Measurements from ENCODE around the gene STX11. TPM values are rescaled to one million over a fixed set of nuclear protein-coding genes. Genes with fewer than 3 reads are reported as not detected.
"Not testable (repeated sequence)": the region's sequence is repeated elsewhere in the genome, so short reads cannot be mapped to it uniquely, and the experiment has no call there.

Gene STX11
- total RNA-seq (2014; rRNA removed; shearing (Covaris generic)) = 4.6 and 6.3 TPM in 2 replicates

GRCh38 chr6:144149894-144150709 lies at the start of gene STX11:
Gene STX11, plus strand, starts transcription at chr6:144150517. Its CDS starts 36,111 bp downstream, at chr6:144186628.
- peak; percentile 85 for DNase-seq (ENCODE audit: low read depth)

- DNase-seq (ENCODE audit: low read depth) = no peak
Observed at GRCh38 chr6:144103026-144103563, 47.2 kb upstream of the STX11 start.

GRCh38 chr6:144104488-144104887 lies 45.8 kb upstream of the STX11 start:
- no peak for DNase-seq (ENCODE audit: low read depth)

- DNase-seq (ENCODE audit: low read depth) = peak; percentile 66
Observed at GRCh38 chr6:144104898-144105487, 45.3 kb upstream of the STX11 start.

DNA sequence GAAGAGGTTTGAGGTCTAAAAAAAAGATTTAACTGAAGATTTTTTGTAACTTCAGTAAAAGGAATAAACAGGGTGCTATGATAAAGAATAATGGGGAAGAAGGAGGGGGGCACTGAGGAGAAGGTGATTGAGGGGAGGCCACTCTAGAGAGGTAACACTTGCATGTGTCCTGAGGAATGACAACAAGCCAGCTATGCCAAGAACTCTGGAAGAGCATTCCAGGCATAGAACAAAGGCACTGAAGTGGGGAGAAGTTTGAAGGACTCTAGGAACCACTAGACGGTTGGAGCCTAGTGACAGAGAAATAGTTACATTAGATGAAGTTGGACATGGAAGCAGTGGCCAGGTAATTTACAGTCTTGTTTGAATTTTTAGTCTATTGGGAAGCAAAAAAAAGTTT lies 44.1 kb upstream of the STX11 start:
- DNase-seq (ENCODE audit: low read depth) = no peak

- DNase-seq (ENCODE audit: low read depth) = no peak
Observed at GRCh38 chr6:144110210-144110609, 40.1 kb upstream of the STX11 start.

GRCh38 chr6:144113366-144113765 lies 37.0 kb upstream of the STX11 start:
- no peak for DNase-seq (ENCODE audit: low read depth)

GRCh38 chr6:144115219-144115618 lies 35.1 kb upstream of the STX11 start:
- no peak for DNase-seq (ENCODE audit: low read depth)

DNA sequence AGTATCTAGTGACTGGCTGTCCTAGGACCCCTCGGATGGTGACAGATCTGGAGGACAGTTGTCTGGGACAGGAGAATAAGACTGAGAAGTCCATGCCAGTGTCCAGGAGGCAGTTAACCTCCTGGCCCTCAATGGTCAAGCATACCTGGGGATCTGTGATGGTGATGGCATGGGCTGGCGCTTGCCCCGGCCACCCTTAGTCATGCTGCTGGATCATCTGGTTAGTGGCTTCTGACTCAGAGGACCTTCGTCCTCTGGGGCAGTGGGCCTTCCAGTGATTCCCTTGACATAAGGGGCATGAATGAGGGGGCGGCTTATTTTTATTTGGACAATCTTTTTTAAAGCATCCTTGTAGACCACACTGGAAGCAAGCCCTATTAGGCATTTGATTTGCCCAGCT lies 30.9 kb upstream of the STX11 start:
- DNase-seq (ENCODE audit: low read depth) = no peak

DNA sequence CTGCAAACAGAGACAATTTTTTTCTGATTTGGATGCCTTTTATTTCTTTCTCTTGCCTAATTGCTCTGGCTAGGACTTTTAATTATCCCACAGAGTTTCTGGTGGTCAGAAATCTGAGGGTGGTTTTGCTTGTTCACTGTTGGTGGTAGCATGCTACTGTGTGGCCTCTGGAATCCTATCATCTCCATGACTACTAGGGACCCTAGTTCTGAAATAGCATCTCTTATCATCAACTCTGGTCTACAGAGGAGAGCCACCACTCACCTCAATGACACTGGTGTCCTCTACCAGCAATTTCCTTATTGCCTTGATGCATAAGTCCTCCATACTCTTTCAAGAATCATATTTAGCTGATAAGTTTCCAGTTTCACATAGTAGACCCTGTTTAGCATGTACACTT lies 27.5 kb upstream of the STX11 start:
- DNase-seq (ENCODE audit: low read depth) = no peak

DNA sequence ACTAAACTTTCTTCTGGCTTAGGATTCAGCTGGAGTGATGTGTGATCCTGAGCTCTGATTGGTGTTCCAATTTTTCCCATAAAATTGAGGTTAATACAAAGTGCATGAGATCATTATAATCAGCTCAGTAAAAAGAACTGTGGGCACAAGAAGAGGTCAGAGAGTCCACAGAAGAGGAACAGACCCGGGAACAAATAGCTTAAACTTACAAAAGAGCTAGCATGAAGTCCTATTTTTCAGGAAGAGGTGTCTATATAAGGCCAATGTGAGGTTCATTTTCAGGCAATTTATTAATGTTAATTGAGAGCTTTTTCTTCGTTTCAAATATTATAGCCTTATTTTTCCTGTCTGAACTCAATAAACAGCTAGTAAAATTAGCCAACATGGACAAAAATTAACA lies 26.9 kb upstream of the STX11 start:
- DNase-seq (ENCODE audit: low read depth) = no peak

DNA sequence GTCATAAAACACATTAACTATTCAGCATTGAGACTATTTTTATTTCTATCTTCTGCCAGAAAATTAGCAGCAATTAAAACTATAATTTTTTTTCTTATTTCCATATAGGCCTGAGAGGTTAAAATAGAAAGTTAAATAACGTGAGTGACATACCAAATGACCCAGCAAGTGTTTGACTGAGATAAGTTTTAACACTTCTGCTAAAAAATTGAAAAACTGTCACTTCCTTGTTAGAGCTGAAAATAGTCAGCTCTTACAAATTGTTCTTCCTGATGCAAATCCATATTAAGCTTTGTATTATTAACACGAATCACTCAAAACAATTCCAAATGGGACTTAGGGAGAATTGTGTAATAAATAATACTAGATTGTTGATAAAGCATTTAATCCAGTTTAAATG lies 26.5 kb upstream of the STX11 start:
- DNase-seq (ENCODE audit: low read depth) = no peak

DNA sequence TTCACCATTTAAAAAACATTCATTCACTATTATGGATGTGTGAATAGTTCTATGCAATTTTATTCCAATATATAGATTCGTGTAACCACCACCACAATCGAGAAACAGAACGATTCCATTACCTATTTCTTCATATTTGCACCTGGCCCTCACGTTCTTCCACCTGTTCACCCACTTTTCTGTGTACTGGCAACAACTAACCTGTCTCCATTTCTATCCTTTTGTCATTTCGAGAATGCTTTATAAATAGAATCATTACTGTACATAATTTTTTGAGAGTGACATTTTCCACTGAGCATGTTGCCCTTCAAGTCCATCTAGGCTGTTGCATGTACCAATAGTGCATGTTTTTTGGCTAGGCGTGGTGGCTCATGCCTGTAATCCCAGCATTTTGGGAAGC lies 23.2 kb upstream of the STX11 start:
- DNase-seq (ENCODE audit: low read depth) = no peak

DNA sequence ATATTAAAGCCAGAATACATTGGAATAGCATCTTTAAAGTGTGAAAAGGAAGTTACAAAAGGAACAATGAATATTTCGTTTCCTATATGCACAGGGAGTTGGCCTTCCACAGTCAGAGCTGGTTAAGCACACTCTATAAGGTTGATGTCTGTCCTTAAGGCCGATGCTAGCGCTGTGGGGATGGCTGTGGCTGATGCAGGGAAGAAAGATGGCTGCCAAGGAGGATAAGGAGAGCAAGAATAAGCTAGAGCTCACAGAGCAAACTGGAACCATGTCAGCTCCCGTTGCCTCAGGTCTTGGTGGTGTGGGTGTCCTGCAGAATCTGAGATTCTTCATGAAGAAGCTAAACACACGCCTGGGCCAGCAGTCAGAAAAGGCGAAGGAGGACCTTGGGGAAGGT lies 20.8 kb upstream of the STX11 start:
- no peak for DNase-seq (ENCODE audit: low read depth)

DNA sequence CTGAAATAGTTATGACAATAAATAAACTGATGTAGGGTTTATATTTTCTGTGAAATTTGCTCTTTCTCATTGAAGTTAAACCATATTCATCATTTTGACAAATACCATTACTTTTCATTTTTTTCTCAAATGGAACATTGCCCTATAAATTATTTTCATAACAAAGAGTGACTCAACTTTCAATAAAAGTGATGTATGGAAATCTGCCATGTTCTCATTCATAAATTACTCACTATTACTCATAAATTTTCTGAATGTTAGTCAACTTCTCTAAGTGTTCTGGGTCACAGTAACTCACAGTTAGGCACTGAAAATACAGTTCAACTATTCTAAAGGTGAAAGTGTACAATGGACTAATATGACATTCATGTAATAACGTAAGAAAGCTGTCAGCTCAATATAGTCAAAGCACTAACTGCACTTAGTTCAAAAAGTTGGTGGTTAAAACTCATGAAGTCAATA lies 19.0 kb upstream of the STX11 start:
- DNase-seq (ENCODE audit: low read depth) = peak; percentile 30

DNA sequence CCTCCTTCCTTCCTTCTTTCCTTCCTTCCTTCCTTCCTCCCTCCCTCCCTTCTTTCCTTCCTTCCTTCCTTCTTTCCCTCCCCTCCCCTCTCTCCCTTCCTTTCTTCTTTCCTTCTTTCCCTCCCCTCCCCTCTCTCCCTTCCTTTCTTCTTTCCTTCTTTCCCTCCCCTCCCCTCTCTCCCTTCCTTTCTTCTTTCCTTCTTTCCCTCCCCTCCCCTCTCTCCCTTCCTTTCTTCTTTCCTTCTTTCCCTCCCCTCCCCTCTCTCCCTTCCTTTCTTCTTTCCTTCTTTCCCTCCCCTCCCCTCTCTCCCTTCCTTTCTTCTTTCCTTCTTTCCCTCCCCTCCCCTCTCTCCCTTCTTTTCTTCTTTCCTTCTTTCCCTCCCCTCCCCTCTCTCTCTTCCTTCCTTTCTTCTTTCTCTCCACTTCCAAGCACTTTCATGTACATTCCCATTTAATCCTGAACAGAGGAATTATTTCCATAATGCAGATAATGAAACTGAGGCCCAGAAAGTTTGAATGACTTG lies 18.1 kb upstream of the STX11 start:
- DNase-seq (ENCODE audit: low read depth) = not testable (repeated sequence)

DNA sequence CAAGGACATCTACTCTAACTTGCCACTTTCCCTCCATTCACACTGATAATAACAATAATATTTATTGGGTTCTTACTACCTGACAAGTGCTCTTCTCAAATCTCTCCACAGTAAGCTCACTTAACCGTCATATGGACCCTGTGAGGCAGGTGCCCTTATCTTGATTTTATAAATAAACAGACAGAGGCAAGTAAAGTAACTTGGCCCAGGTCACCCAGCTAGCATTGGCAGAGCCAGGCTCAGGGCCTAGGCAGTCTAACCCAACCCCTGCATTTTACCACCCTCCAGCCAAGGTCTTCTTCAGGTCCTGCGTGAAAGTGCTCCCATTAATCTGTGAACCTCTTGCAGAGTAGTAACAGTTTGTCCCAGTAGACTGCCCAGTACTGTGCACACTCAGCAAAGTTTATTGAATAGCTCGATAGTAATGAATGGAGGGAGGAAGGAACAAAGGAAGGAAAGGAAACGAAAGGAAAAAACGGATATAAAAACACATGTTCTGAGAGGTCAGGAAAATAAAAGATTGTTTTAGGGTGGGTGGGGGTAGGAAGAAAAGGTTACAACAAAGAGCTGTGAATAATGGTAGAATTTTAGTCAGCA lies 17.0 kb upstream of the STX11 start:
- no peak for DNase-seq (ENCODE audit: low read depth)

DNA sequence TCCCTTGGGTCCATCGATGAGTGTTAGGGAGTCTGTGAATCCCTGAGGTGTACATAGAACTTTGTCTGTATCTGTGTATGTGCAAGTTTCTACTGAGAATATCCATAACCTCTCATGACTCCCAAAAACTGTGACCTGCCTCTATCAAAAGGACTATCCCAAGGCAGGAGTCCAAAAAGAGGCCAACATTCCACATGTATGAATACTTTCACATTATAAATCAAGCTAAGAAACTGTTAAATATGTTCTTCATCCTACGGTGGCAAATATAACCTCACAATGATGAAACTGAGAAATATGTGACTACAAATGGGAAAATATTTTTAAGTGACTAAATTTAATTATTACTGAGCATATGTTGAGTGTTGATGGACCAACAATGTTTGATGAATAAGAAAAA lies 16.1 kb upstream of the STX11 start:
- DNase-seq (ENCODE audit: low read depth) = no peak

DNA sequence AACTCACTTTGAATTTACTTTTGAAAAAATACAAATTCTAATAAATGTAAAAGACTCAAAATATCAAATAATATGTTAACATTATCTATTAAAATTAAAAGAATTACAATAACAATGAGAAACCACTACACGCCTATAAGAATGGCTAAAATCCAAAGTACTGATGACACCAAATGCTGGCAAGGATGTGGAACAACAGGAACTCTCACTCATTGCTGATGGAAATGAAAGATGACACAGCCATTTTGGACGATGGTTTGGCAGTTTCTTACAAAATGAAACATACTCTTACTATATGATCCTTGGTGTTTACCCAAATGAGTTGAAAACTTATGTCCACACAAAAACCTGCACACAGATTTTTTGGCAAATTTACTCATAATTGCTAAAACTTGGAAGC lies 15.6 kb upstream of the STX11 start:
- DNase-seq (ENCODE audit: low read depth) = no peak

DNA sequence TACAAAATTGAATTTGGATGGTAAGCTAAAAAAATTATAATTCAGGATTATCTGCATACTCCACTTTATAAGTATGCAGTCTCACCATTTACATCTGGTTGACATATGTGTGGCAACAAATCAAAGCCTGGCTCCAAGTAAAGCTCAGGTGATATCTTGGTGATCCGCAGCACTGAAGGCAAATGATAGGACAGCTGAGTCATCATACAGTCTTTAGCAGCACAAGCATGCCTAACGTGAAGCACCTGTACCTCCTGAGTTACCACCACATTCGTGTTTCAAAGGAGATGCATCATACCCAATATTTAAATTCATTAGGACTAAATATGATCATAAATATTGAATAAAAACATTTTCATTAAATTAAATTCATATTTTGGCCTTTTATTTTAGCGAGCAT lies 11.8 kb upstream of the STX11 start:
- DNase-seq (ENCODE audit: low read depth) = no peak

DNA sequence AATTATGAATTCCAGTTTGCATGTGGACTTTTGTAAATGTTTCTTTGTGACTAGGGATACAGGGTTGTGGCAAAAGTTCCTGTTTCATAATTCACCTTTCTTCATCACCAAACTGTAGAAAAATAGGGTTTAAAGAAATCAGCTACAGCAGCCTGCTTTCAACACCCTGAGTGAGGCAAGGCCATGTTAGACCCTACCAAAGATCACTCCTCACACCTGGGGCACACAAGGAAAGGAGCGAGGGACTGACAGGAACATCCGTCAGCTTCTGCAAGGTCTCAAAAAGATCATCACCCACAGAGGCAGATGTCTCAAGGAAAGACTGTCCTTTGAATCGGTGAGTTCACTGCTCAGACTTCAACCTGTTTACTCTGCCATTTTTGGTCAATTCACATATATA lies 10.5 kb upstream of the STX11 start:
- DNase-seq (ENCODE audit: low read depth) = no peak

- DNase-seq (ENCODE audit: low read depth) = no peak
Observed at GRCh38 chr6:144140867-144141266, 9.4 kb upstream of the STX11 start.

- DNase-seq (ENCODE audit: low read depth) = no peak
Observed at GRCh38 chr6:144141470-144141869, 8.8 kb upstream of the STX11 start.

Data from Daoy (cell line).